HL-60 (cell line): ENCODE data around the gene MLF2.

Experiments
- CTCF ChIP-seq: IDR thresholded peaks from one replicate; pipeline ENCODE4 v1.5.1; 2011; ENCODE audit warnings: low read length, control low read depth, inconsistent platforms; ENCODE audit not compliant: insufficient read depth
- GABPA ChIP-seq: IDR thresholded peaks from 2 replicates; pipeline ENCODE4 v1.6.1; 2012; ENCODE audit warnings: low read depth
- POLR2AphosphoS5 ChIP-seq: IDR thresholded peaks from 2 replicates; pipeline ENCODE4 v1.6.1; 2012; ENCODE audit warnings: low read depth
- SPI1 ChIP-seq: IDR thresholded peaks from 2 replicates; pipeline ENCODE4 v1.6.1; 2012; ENCODE audit warnings: low read depth, mild to moderate bottlenecking, borderline replicate concordance
- TF ChIP-seq, protein P1 (sequence below): IDR thresholded peaks from 2 replicates; pipeline ENCODE4 v1.6.1; 2012; ENCODE audit warnings: low read depth; ENCODE audit not compliant: insufficient replicate concordance

- no peak for TF ChIP-seq CTCF
- no peak for TF ChIP-seq SPI1
- TF ChIP-seq POLR2AphosphoS5, result no peak
- TF ChIP-seq, protein P1, sequence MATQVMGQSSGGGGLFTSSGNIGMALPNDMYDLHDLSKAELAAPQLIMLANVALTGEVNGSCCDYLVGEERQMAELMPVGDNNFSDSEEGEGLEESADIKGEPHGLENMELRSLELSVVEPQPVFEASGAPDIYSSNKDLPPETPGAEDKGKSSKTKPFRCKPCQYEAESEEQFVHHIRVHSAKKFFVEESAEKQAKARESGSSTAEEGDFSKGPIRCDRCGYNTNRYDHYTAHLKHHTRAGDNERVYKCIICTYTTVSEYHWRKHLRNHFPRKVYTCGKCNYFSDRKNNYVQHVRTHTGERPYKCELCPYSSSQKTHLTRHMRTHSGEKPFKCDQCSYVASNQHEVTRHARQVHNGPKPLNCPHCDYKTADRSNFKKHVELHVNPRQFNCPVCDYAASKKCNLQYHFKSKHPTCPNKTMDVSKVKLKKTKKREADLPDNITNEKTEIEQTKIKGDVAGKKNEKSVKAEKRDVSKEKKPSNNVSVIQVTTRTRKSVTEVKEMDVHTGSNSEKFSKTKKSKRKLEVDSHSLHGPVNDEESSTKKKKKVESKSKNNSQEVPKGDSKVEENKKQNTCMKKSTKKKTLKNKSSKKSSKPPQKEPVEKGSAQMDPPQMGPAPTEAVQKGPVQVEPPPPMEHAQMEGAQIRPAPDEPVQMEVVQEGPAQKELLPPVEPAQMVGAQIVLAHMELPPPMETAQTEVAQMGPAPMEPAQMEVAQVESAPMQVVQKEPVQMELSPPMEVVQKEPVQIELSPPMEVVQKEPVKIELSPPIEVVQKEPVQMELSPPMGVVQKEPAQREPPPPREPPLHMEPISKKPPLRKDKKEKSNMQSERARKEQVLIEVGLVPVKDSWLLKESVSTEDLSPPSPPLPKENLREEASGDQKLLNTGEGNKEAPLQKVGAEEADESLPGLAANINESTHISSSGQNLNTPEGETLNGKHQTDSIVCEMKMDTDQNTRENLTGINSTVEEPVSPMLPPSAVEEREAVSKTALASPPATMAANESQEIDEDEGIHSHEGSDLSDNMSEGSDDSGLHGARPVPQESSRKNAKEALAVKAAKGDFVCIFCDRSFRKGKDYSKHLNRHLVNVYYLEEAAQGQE, result no peak
- no peak for TF ChIP-seq GABPA
Observed at GRCh38 chr12:6729186-6729585, 23.8 kb downstream of the MLF2 start.
